Measurements from ENCODE around the gene ZNF827. TPM values are rescaled to one million over a fixed set of nuclear protein-coding genes. Genes with fewer than 3 reads are reported as not detected.

Gene ZNF827
- total RNA-seq, 1 donor from 2014 or later: 19.7 TPM

DNA sequence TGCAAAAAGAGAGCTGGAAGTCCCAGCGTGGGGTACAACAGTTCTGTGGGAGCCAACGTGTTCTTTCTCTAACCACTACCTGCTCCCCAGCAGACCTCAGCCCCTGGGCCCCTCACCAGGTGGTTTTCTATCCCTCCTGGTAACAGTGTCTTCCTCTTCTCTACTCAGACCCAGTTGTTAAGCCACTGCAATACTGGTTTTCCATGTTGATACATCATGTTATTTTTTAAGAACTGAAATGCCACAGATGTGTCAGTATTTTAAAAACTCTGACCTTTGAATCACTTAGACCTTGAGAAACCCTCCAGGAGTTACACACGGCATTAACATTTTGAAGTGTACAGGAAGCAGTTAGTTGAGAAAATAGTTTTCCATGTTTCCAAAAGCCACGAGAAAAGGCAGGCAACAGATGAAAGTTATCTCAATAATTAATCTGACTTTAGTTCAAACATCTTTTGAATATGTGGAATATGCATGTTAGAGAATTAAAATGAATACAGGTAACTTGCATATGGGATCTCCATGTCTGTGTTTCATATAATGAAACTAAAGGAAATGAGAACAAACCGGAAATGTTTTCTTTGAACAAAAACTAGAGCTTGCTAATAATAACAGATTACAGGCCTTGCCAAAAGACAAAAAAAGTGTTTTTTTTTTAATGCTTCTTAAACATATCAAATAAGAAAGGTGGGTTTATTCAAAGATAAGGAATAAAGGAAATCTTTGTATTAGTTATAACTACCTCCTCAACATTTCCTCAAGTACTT, 108.8 kb downstream of the ZNF827 start:
- intact Hi-C loops (cut with micrococcal nuclease): loop anchor here (1.0 to 10.0 kb wide), 4 partner anchors 98 to 345 kb away; partner anchors contain the start of genes MMAA and SMAD1

DNA sequence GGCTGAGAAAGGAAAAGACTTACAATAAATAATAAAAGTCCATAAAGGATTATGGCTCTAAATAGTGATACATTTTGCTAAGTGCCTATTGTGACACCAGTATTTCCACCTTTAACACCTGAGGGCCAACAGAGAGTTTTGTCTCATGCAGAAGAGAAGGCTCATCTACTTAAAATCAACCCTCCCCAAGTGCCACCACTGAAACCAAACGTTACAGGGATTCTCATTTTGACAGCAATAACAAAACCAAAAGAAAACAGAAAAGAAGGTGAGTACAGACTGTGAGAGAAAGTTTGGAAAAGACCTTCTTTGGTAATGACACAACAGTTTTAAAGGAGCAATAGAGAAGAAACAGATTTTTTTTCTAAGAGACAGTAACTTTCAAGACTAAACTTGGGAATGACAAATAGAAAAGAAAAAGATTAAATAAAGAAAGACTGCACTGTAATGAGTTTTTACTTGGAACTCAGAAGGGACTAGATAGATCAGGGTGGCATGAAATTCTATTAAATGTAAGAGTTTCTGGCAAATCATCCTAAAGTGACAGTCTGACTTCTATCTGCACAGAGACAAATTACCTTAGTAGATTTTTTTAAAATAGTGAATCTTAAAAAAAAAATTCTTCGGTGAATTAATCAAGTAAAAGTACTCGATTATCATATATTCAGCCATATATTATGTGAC, 109.7 kb downstream of the ZNF827 start:
- intact Hi-C loops (cut with micrococcal nuclease): loop anchor here (1.0 to 10.0 kb wide), 5 partner anchors 20 to 344 kb away; partner anchors contain the start of genes MMAA and SMAD1

GRCh38 chr4:145827885-145828284, 110.7 kb downstream of the ZNF827 start:
- intact Hi-C loops (cut with micrococcal nuclease): loop anchor here (1.0 to 10.0 kb wide), 4 partner anchors 19 to 343 kb away; partner anchors contain the start of genes MMAA and SMAD1

DNA sequence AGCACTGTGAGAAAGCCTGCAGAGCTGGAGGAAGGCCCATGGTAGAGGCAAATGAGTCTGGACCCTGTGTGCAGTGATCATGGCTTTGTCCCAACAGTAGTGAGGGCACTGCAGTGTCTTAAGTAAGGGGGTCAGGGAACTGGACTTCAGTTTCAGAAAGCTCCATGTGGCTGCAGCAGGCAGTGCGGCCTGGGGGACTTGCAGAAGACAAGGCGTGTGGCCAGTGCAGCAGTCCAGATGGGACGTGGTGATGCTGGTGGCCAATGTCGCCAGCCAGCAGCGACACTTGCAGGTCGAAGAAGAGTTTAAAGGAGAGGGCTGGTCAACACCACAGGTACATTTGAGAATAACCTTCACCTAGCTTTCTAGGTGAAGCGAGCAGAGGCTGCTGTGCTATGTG, 113.4 kb downstream of the ZNF827 start:
- intact Hi-C loops (cut with micrococcal nuclease): loop anchor here (5.0 to 10.0 kb wide), 2 partner anchors 93 to 340 kb away; partner anchors contain the start of gene SMAD1

GRCh38 chr4:145824463-145824862, 114.2 kb downstream of the ZNF827 start:
- intact Hi-C loops (cut with micrococcal nuclease): loop anchor here (10.0 kb wide), 1 partner anchor 340 kb away; the partner anchor contains the start of gene SMAD1

DNA sequence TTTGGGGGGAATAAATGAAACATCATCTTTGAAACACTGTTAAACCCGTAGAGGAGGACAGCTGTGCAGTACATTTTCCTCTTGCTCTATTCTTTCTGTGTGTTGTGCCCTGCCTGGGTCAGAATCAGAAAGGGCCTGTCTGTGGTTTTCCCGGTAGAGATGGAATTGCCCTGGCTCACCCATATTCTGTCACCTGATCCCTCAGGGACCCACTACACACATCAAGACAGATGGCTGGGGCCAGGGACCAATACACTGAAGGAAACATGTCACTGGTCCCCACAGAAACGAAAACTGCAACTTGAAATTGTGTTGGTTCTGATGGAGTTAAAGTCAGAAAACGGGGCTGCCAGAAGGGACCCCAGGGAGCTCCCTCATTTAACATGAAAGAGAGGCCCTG, 114.9 kb downstream of the ZNF827 start:
- intact Hi-C loops (cut with micrococcal nuclease): loop anchor here (10.0 kb wide), 1 partner anchor 339 kb away; the partner anchor contains the start of gene SMAD1

DNA sequence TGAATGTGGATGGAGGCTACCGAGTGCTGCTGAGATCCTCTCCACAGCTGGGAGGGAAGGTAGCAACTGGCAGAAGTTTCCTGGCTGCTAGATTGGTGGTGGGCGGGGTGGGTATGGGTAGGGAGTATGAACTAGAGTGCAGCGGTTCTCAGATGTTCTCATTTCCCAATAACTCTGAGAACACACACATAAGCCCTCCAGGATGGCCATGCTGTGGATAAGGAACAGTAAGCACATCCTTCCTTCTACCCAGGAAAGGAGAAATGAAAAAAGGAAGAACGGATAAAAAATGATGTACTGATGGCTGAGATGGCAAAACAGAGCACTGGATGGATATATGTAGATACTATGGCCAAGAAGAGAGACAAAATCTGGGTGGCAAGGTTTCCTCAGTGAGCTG, 116.0 kb downstream of the ZNF827 start:
- intact Hi-C loops (cut with micrococcal nuclease): loop anchor here (10.0 kb wide), 1 partner anchor 338 kb away; the partner anchor contains the start of gene SMAD1

- intact Hi-C loops (cut with micrococcal nuclease): loop anchor here (10.0 kb wide), 1 partner anchor 337 kb away; the partner anchor contains the start of gene SMAD1
Measured at GRCh38 chr4:145822181-145822580, 116.4 kb downstream of the ZNF827 start.

- intact Hi-C loops (cut with micrococcal nuclease): loop anchor here (10.0 kb wide), 1 partner anchor 337 kb away; the partner anchor contains the start of gene SMAD1
Measured at GRCh38 chr4:145821766-145822165, 116.9 kb downstream of the ZNF827 start.

DNA sequence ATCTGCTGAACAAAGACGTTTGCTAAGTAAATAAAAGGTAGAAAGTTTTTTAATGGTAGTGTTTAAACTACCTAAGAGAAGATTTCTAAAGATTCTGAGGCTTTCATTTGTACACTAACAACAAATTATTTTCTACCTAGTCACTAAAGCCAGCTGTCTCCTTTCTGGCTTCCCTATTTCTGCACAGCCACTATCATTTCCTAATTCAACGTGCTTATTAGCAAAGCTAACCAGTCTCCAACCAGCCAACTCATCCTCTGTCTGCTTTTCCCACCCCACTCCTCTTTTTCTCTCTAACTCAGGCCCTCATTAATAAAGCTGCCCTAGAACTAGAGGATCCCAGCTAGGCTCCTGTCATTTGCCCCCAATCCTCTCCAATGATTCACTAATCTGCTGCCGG, 118.2 kb downstream of the ZNF827 start:
- intact Hi-C loops (cut with micrococcal nuclease): loop anchor here (10.0 kb wide), 1 partner anchor 336 kb away; the partner anchor contains the start of gene SMAD1

DNA sequence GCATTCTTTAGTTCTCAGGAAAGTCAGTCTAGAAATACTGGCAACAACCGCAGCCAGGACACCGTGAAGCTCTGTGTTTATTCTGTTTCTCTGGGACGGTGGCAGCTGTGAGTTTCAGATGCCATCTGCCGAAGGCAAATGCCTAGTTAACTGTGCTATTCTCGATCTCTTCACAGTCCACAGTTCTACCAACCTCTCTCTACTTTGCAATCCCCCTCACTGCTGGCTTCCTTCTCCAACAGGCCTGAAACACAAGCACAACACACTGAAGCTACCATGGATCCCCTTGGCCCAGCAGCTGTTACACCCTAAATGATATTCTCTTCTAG, 118.8 kb downstream of the ZNF827 start:
- intact Hi-C loops (cut with micrococcal nuclease): loop anchor here (10.0 kb wide), 1 partner anchor 335 kb away; the partner anchor contains the start of gene SMAD1

DNA sequence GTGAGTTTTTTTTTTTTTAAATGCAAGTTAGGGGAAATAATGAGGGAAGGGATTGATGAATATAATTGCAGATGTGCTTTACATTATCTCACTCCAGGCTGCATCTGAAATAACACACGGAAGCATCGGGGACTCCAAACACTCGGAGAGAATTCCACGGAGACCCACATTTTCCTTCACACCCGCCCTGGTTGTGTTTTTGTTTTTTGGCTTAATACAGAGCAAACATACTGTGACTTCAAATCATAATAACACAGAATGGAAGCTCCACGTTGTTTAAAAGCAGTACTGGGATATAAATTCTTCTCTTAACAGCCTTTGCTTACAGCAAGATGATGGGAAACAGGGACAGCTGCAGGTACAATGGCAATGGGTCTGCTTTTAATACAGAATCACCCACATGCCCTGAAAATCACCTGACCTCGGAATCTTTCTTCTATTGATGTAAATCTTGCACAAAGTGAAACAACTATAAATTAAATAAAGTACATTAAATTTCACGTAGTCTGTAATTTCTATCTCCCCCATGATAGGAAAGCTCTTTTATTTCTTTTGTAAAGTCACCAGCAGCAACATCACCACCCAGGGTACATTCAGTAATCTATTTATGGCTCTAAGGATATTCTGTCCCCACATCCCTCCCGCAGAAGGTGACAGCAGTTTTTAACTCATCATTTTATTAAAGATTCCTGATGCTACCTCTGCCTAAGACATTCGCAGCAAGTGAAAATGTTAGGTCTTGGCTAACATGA, 119.3 kb downstream of the ZNF827 start:
- intact Hi-C loops (cut with micrococcal nuclease): no loop called here

GRCh38 chr4:145818011-145818410, 120.6 kb downstream of the ZNF827 start:
- intact Hi-C loops (cut with micrococcal nuclease): no loop called here

- intact Hi-C loops (cut with micrococcal nuclease): no loop called here
Measured at GRCh38 chr4:145816091-145816490, 122.5 kb downstream of the ZNF827 start.

GRCh38 chr4:145815626-145816025, 123.0 kb downstream of the ZNF827 start:
- intact Hi-C loops (cut with micrococcal nuclease): no loop called here

- intact Hi-C loops (cut with micrococcal nuclease): no loop called here
Measured at GRCh38 chr4:145815027-145815612, 123.5 kb downstream of the ZNF827 start.

GRCh38 chr4:145814246-145814645, 124.4 kb downstream of the ZNF827 start:
- intact Hi-C loops (cut with micrococcal nuclease): no loop called here

DNA sequence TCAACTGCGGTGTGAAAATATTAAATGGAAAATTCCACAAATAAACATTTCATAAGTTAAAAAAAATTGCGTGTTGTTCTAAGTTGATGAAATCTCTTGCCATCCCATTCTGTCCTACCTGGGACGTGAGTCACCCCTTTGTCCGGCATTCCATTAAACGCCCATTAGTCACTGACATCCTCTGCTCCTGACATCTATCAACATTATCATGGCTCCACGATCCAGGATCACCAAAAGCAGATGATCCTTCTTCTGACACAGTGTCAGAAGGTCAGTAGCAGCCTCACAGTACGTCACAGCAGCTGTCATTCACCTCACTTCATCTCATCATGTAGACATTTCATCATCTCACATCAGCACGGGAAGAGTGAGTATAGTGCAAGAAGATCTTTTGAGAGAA, 125.7 kb downstream of the ZNF827 start:
- intact Hi-C loops (cut with micrococcal nuclease): no loop called here

DNA sequence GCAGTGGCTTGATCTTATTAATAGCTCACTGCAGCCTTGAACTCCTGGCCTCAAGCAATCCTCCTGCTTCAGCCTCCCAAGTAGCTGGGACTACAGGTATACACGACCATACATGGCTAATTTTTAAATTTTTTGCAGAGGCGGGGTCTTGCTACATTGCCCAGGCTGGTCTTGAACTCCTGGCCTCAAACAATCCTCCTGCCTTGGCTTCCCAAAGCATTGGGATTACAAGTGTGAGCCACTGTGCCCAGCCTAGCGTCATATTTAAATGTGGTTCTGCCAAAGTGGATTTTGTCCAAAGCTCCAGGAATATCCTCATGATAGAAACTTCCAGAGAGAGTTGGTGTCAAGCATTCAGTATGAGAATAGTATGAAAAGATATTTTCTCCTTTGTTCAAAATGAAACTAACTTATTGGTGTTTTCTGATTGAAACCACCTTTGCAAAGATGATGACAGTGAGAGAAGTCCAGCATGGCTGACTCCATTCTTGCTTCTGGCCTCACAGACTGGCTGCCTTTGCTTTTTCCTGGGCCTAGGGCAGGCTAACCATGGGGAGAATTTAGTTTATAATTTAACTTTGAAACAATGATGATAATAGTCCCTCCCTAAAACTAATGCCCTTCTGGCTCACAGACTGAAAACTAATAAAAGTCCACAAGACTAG, 129.6 kb downstream of the ZNF827 start:
- intact Hi-C loops (cut with micrococcal nuclease): loop anchor here (1.0 to 10.0 kb wide), 6 partner anchors 19 to 713 kb away; partner anchors contain the start of genes MMAA, OTUD4, SLC10A7 and ZNF827
